ENCODE measurements around the gene R3HDM2.
A peak's percentile ranks its signal among the peaks of the same experiment; 100 is the strongest.

The R3HDM2 gene

DNA sequence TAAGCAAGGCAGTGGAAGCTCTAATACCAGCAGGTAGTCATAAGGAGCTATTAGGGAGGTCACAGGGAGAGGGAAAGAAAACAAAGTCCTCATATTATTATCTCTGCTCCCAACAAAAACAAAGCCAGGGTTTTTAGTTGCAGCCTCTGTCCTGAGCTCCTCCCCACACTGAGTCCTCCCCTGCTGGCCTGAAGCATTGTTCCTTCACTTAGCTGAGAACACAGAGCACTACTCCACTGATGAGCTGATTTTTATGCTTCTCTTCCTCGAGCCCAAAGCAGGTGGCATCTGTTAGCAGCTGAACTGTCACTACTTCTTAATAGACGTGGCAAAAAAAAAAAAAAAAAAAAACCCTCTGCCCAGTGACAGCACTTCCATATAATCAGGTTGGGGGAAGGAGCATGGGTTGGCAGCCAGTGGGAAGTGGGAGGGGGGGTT lies 169.4 kb downstream of the R3HDM2 start:
- no peak for DNase-seq

DNA sequence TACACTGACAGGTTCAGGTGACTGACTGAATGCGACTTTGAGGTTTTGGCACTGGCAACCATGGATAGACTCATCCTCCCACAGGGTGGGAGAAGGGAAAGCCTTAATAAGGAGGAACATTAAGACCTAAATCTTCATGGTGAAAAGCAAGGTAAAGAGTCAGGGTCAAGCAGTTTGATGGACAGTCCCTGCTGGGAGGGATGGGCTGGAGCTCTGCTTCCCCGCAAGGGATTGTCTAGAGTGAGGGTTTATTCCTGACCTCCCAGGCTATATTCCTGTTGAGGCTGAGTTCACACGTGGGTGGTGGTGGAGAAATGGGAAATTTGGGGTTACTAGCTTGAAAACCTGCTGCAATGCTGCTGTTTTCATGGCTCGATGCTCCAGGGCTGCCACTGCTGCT lies 170.5 kb downstream of the R3HDM2 start:
- no peak for DNase-seq

DNA sequence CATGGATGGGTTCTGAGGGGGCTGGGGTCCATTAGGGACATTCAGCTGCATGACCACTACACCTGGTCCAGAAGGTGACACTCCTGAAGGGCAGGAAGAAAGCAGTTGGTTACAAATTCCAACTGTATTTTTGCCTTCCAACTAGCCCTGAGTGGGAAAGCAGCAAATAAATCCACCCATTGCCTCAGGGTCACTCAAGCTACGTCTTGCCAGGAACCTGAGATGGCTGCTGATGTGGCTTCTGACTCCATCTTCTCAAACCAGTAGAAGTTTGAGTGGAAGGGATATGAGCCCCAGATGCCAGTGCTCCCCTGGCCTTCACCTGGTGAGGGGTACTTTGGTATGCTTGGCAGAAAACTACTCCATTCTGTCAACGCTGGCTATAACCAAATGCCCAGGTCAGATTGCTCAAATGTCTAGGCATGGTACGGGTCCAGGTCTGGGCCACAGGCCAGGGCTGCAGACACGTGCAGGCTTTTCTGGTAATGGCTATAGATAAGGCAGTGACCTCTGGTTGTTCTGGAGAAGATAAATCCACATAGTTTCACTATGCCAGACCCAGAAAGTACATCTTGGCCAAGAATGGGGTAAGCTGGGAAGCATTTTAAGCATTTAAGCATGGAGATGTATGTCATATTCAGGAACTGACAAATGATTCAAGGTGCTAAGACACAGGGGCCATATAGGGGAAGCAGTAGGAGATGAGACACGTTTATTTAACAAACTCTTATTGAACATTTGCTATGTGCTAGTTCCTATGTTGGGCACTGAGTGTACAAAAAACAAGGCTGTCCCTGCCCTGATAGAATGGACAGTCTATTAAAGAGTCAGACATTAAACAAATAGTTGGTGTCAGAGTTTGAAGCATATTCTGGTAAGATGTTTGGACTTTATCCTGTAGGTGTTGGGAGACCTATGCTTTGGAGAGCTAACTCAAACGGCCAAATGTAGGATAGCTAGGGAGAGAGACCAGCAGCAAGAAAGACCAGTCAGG lies 171.6 kb downstream of the R3HDM2 start:
- no peak for DNase-seq

- no peak for DNase-seq
Observed at GRCh38 chr12:57255916-57256315, 174.9 kb downstream of the R3HDM2 start.

DNA sequence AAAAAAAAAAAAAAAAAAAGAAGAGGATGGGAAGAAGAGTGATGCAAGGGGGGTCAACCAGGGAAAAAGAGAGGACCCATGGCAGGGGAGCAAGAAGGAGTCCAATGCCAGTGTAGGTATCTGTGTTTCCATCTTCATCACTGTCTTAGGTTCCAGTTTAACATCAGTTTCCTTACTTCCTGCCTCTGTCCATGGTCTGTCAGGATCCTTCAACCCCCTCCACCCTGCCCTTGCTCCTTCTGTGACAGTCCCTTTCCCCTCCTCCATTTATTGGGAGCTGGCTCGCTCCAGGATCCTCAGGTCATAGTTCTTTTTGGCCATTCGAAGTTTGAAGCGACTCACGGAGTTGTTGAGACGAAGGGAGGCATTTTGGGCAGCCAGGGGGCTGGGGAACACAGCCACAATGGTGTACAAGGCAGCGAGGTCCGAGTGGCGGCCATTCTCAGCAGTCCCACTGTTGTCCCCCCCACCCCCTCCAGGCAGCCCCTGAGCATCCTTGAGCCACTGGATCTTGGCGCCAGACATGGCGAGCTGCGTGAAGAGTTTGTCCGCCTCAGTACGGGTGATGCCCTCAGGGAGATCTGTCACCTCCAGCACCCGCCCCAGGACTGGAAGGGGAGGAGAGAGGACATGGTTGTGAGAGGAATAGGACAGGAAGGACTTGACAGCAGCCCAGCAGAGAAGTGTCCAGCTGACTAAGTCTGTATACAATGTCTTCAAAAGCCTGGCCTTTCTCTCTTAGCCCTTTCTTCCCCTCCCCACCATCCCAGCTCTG lies 176.2 kb downstream of the R3HDM2 start:
- no peak for DNase-seq

DNA sequence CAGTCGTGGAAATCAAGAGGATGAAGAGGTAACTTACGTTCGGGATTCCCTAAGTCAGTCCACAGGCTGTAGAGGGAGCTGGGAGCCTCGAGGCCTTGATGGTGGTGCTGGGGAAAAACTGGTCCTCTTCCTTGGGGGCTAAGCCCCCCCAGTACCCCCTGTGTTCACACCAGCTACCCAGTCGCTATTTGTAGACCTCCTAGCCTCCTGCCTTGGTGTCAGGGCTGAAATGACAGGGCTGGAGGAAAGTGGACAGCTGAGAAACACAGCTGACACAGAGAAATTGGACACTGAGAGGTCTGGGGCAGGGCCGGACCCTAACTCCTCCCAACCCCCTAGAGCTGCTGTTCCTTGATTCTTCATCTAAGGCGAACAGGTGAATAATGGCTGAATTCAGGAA lies 179.9 kb downstream of the R3HDM2 start, which contains the start of gene STAC3:
Gene STAC3, minus strand, starts transcription at position 232 of the 400 bp plus-strand sequence. CDS start 1,551 bp downstream, outside the sequence.
- no peak for DNase-seq

GRCh38 chr12:57250541-57250940 lies 180.3 kb downstream of the R3HDM2 start:
- no peak for DNase-seq

- no peak for DNase-seq
Observed at GRCh38 chr12:57248934-57249742, 181.7 kb downstream of the R3HDM2 start.

GRCh38 chr12:57247041-57247440 lies 183.8 kb downstream of the R3HDM2 start:
- DNase-seq, result no peak

DNA sequence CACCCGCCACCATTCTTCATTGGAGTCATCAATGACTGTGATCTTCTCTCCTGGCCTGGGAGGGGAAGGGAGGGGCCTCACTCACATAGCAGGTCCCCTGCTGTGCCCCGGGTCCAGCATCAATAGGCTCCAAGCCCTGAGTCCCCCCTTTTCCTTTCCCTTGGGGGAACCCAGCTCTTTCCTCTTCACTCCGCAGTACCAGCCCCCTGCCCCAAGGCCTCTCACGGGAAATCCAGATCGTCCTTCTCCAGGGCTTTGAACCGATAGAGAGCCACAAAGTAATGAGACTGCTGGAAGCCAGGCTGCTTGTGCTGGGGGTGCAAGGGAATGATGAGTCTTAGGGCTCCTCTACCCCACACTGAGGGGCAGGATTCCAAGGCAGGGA lies 186.5 kb downstream of the R3HDM2 start:
- no peak for DNase-seq

DNA sequence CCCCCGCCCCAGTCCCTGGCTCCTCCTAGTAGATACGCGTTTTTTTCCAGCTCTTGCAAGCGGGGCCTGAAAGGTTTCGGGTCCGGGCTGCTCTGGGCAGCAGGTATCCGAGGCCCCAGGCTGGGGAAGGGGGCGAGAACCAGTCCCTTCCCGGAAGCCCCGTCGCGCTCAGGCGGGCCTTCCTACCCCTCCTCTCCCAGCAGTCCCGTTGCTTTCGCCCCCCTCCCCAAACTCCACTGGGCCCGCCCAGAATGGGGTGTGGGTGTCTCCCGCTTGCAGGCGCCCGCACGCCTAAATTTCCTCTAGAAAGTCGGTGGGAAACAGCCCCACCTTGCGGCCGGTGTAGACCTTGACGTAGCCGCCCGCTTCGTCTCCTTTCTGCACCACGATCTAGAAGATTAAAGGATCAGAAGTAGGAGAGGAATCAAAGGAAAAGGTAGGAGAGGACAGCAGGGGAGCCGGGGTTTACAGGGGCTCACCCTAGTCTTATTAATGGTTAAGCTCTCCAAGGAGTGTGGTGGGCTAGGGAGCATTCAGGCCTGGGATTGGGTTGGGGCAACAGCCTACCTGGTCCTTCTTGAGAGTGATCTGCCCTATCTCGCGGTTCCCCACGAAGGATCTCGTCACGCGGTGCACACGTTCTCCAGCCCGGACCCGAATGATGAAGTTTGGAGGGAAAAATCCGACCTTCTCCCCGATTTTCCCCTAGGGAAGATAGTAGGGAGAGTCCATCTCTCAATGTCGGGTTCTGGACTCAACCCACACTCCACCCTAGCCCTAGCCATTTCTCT lies 187.1 kb downstream of the R3HDM2 start:
- peak; percentile 65 for DNase-seq

GRCh38 chr12:57242691-57243454 lies 188.0 kb downstream of the R3HDM2 start:
- peak; percentile 44 for DNase-seq

DNA sequence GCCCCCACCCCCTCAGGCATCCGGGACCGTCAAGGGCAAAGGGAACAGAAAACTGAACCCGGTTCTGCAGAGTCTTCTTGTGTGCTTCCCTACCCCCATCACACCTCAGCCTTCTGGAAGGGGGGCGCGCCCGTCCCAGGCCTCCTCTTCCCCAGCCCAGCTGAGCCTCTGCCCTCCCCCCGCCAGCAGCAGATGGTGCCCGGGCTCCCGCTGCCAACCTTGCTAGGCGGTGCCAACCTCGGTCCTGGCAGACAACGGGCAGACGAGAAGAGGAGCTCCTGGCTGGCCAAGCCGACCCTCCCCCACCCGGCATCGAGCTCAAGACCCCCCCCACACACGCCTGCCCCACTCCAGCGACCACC lies 188.5 kb downstream of the R3HDM2 start:
- no peak for DNase-seq

DNA sequence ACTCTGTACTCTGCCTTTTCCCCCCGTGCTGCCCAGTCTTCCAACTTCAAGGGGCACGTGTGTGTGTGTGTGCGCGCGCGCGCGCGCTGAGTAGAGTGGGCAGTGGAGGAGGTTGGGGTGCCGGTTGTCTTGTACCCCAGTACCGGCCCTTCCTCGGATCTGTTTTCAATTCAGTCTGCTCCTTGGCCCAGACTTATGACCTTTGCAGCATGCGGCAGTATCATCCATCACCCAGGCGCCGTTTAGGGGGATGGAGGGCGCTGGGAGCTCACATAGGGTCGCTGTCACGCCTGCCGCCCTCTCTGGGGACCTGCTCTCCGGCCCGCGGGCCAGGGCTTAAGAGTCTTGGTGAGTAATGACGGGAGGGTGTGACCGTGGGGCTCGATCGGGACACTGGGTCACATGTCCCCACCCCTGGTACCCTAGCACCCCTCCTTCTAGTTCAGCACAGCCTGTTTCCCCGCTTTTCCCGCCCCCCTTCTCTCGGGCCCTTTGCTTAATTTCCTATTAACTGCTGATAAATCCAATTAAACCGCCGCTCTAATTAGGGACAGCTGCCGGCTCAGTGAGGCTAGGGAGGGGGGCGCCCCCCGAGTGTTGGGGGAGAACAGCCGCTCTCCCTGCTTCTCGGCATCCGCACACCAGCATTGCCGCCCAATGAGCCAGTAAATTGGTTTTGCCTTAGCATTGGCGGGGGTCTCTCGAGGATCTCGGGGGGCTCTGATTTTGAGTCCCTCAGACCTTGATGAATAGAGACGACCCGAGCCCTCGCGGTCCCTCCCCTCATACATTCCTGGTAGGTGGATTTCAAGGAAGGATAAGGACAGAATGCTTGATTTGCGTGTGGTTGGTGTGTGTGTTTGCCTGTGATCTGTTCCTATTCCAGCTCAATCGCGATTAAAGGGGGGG lies 189.2 kb downstream of the R3HDM2 start:
- DNase-seq, result no peak

- no peak for DNase-seq
Observed at GRCh38 chr12:57240926-57241401, 189.9 kb downstream of the R3HDM2 start.

DNA sequence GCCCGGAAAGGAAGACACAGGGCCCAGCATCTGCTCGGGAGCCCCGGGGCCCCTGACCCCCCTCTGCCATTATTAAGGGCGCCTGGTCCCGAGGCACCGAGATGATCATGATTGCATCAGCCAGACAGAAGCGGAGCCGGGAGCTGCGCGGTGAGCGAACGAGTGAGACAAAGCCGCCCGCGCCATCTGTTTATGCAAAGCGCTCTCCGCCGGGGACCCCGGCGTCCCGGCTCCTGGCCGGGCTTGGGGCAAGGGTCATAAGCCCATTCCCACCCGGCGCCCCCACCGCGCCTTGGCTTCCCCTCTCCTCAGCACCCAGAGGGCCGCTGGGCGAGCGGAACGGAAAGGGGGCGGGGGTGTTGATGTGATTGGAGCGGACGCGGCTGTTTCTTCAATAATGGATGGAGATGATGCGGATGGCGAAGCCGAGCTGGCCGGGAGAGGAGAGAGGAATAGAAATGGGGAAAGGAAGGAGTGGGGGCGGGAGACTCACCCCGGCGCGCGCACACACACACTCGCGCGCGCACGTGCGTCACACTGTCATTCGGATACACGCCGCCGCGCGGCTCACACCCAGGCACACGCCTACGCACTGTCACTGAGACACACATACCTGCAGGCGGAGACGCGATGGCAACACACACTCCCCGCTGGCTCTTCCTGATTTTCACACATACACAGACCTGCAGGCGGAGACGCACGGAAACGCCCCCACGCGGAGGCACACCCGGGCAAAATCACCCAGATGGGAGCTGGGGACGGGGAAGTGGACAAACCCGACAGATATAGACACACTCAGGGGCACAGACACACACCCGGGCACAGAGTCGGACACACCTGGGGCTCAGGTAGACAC lies 190.5 kb downstream of the R3HDM2 start:
- peak; percentile 75 for DNase-seq

DNA sequence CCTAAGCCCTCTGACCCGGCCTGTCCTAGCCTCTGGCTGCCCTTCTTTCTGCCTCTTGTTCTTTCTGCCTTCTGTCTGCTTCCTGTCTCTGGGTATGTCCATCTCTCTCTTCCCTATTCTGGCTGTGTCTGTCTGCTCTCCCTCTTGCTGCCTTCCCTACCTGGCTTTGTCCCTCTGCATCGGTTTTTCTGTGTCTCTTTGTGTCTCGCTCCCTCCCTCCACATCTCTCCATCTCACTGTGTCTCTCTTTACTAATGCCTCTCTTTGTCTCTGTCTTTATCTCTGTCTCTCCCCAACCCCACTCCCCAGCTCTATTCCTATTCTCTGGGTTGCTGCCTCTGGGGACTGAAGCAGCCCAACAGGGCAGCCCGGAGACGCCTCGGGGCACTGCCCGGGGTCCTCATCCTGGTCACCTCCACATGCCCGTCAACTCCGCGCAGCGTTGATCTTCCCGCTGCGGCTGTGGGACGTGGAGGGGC lies 191.2 kb downstream of the R3HDM2 start:
- DNase-seq, result no peak

DNA sequence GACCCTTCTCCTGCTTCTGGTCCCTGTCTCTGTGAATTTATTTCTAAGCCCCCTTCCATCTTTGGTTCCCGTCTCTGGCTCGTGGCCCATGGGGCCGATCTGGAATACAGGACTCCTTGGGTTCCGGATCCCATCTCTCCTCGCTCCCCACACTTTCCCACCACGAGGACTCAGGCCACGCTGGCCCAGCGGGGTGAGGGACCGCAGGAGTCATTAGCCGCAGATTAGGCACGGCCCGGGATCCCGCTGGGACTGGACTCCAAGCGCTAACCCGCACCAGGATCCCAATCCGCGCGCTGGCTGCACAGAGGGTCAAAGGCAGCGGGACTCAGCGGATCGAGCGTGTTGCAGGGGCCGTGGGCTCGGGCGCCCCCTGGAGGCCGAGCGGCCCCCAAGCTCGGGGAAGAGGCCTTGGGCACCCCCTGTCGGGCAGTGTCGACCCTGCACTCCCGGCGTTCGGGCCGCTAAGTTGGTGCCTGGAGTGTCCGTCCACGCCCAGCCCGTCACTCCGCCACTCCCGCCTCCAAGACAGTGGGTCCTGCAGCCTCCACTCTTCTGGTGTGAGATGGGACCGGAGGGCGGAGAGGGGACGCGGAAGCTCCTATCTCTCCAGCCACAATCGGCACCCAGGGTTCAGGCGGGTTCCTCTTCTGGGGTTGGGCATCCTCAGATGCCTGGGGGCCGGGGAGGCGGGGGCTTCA lies 191.8 kb downstream of the R3HDM2 start:
- DNase-seq, result peak; percentile 78
